ENCODE measurements around the gene POLQ. TPM values are rescaled to one million over a fixed set of nuclear protein-coding genes. Genes with fewer than 3 reads are reported as not detected.
A peak's percentile ranks its signal among the peaks of the same experiment; 100 is the strongest.

POLQ gene
- total RNA-seq, 1 donor from 2014 or later, result 0.79 TPM

GRCh38 chr3:121552379-121552778, 6.6 kb upstream of the POLQ start:
- DNase-seq (ENCODE audit: low read depth), result no peak
- no peak for FAIRE-seq
- no peak for TF ChIP-seq CTCF (IDR thresholded peaks at IDR 0.05; ENCODE audit: insufficient read depth, low read length, severe bottlenecking)
- Histone ChIP-seq H3K4me3 (ENCODE audit: low read depth, low read length) (no peak overlapping the region), H3K27me3 (ENCODE audit: control insufficient read depth, insufficient read depth, low read length) (no peaks in the 10 kb centered on the region), H3K36me3 (ENCODE audit: control insufficient read depth, insufficient read depth, low read length) (no peaks in the 10 kb centered on the region)

- no peak for FAIRE-seq
Observed at GRCh38 chr3:121545049-121545573, 677 bp downstream of the POLQ start.

GRCh38 chr3:121542924-121543323, 2.9 kb downstream of the POLQ start:
- H3K36me3 ChIP-seq (ENCODE audit: control insufficient read depth, insufficient read depth, low read length), result no peaks in the 10 kb centered on the region
- no peak for TF ChIP-seq CTCF (IDR thresholded peaks at IDR 0.05; ENCODE audit: insufficient read depth, low read length, severe bottlenecking)
- no peak overlapping the region for H3K4me3 ChIP-seq (ENCODE audit: low read depth, low read length)
- FAIRE-seq, result no peak
- no peaks in the 10 kb centered on the region for H3K27me3 ChIP-seq (ENCODE audit: control insufficient read depth, insufficient read depth, low read length)
- peak; percentile 23 for DNase-seq (ENCODE audit: low read depth)

More at GRCh38 chr3:121545049-121545573, 677 bp downstream of the POLQ start:
- H3K36me3 ChIP-seq (ENCODE audit: control insufficient read depth, insufficient read depth, low read length), result no peaks in the 10 kb centered on the region
- peak overlapping the region; percentile 57 for H3K4me3 ChIP-seq (ENCODE audit: low read depth, low read length)
- TF ChIP-seq CTCF (IDR thresholded peaks at IDR 0.05; ENCODE audit: insufficient read depth, low read length, severe bottlenecking), result no peak
- no peaks in the 10 kb centered on the region for H3K27me3 ChIP-seq (ENCODE audit: control insufficient read depth, insufficient read depth, low read length)
- DNase-seq (ENCODE audit: low read depth), result peak; percentile 8

GRCh38 chr3:121531269-121531668, 14.5 kb downstream of the POLQ start:
- Histone ChIP-seq H3K4me3 (ENCODE audit: low read depth, low read length) (no peak overlapping the region), H3K36me3 (ENCODE audit: control insufficient read depth, insufficient read depth, low read length) (peaks cover 1% of the 10 kb centered on the region), H3K27me3 (ENCODE audit: control insufficient read depth, insufficient read depth, low read length) (no peaks in the 10 kb centered on the region)
- DNase-seq (ENCODE audit: low read depth), result no peak
- FAIRE-seq, result no peak
- TF ChIP-seq CTCF (IDR thresholded peaks at IDR 0.05; ENCODE audit: insufficient read depth, low read length, severe bottlenecking), result no peak

GRCh38 chr3:121529308-121529707, 16.5 kb downstream of the POLQ start:
- Histone ChIP-seq H3K4me3 (ENCODE audit: low read depth, low read length) (no peak overlapping the region), H3K36me3 (ENCODE audit: control insufficient read depth, insufficient read depth, low read length) (peaks cover 1% of the 10 kb centered on the region), H3K27me3 (ENCODE audit: control insufficient read depth, insufficient read depth, low read length) (no peaks in the 10 kb centered on the region)
- no peak for FAIRE-seq
- peak; percentile 38 for TF ChIP-seq CTCF (IDR thresholded peaks at IDR 0.05; ENCODE audit: insufficient read depth, low read length, severe bottlenecking)
- peak; percentile 21 for DNase-seq (ENCODE audit: low read depth)

GRCh38 chr3:121520510-121520909, 25.3 kb downstream of the POLQ start:
- DNase-seq (ENCODE audit: low read depth), result no peak
- Histone ChIP-seq H3K36me3 (ENCODE audit: control insufficient read depth, insufficient read depth, low read length) (no peaks in the 10 kb centered on the region), H3K4me3 (ENCODE audit: low read depth, low read length) (no peak overlapping the region), H3K27me3 (ENCODE audit: control insufficient read depth, insufficient read depth, low read length) (no peaks in the 10 kb centered on the region)
- no peak for FAIRE-seq
- TF ChIP-seq CTCF (IDR thresholded peaks at IDR 0.05; ENCODE audit: insufficient read depth, low read length, severe bottlenecking), result no peak

Measured in bronchial epithelial cell (primary cell).